Measurements from ENCODE around the gene SUFU.

DNA sequence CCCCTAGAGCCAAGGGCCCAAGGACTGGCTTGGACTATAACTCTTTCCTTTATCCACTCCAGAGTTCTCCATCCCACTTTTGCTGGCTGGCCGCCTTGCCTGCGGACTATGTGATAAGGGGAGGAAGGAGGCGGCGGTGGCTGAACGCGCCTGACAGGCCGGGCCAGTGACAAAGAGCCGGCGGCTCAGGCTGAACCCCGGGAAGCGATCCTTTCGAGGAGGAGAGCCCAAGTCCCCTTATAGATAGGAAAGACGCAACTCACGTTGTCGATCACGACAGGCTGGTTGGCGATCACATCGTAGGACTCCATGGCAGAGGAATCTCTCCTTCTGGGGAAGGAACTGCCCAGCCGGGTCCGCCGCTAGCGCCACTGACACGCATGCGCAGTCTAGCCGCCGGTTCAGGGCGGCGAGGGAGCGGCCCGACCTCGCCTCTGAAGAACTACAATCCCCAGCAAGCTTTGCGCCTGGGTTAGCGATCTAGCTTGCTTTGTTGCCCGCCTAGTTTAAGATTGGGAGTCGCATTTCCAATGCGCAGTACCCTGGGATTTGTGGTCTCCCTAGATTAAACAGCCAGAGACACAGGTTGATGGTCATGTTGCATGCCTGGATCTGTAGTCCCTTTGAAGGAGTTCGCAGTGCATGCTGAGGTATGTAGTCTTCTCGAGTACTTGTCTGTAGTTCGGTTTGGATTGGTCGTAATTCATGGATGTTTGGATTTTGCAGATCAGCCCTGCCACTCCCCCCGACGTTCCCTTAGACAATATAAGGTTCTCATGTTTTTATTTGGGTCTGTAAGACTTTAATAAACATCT lies 1.2 kb upstream of the SUFU start, which contains the start of gene ACTR1A:
- TF ChIP-seq, protein P1, sequence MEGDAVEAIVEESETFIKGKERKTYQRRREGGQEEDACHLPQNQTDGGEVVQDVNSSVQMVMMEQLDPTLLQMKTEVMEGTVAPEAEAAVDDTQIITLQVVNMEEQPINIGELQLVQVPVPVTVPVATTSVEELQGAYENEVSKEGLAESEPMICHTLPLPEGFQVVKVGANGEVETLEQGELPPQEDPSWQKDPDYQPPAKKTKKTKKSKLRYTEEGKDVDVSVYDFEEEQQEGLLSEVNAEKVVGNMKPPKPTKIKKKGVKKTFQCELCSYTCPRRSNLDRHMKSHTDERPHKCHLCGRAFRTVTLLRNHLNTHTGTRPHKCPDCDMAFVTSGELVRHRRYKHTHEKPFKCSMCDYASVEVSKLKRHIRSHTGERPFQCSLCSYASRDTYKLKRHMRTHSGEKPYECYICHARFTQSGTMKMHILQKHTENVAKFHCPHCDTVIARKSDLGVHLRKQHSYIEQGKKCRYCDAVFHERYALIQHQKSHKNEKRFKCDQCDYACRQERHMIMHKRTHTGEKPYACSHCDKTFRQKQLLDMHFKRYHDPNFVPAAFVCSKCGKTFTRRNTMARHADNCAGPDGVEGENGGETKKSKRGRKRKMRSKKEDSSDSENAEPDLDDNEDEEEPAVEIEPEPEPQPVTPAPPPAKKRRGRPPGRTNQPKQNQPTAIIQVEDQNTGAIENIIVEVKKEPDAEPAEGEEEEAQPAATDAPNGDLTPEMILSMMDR (IDR thresholded peaks at IDR 0.05) = no peak
- TF ChIP-seq EZH2 (IDR thresholded peaks at IDR 0.05; ENCODE audit: borderline replicate concordance, insufficient read depth, low read depth, low read length, poor library complexity, severe bottlenecking) = no peak

Data from B cell (primary cell).